ENCODE data around the gene ZFYVE28. TPM values are rescaled to one million over a fixed set of nuclear protein-coding genes. Genes with fewer than 3 reads are reported as not detected.
"Not testable (repeated sequence)": the region's sequence is repeated elsewhere in the genome, so short reads cannot be mapped to it uniquely, and the experiment has no call there.

The ZFYVE28 gene
- total RNA-seq, 2 experiments from 2014 or later: 14.8 to 17.2 TPM

GRCh38 chr4:2387218-2387617 is 31.2 kb downstream of the ZFYVE28 start:
- no peaks in the 10 kb centered on the region for H3K36me3 Mint-ChIP-seq (ENCODE audit: low read depth)
- ChIA-PET POLR2A (no interaction called here), CTCF (interaction anchor here (1.8 kb wide), 1 partner anchor 26 kb away, joined by 7 read pairs; no protein-coding TSS in a partner anchor)
- H3K9me3 Mint-ChIP-seq: no peaks in the 10 kb centered on the region
- no peak for DNase-seq
- no peak overlapping the region for H3K27ac Mint-ChIP-seq
- peaks cover 3% of the 10 kb centered on the region for H3K4me1 Mint-ChIP-seq
- H3K4me3 Mint-ChIP-seq: no peak overlapping the region
- peaks cover 4% of the 10 kb centered on the region for H3K27me3 Mint-ChIP-seq

GRCh38 chr4:2386717-2387116 is 31.7 kb downstream of the ZFYVE28 start:
- DNase-seq: no peak
- Mint-ChIP-seq H3K4me3 (no peak overlapping the region), H3K4me1 (peaks cover 2% of the 10 kb centered on the region), H3K9me3 (no peaks in the 10 kb centered on the region), H3K27ac (no peak overlapping the region), H3K36me3 (ENCODE audit: low read depth) (no peaks in the 10 kb centered on the region), H3K27me3 (peaks cover 3% of the 10 kb centered on the region)
- ChIA-PET POLR2A (no interaction called here), CTCF (no interaction called here)

GRCh38 chr4:2385516-2385915 is 32.9 kb downstream of the ZFYVE28 start:
- H3K36me3 Mint-ChIP-seq (ENCODE audit: low read depth): no peaks in the 10 kb centered on the region
- no peak overlapping the region for H3K4me3 Mint-ChIP-seq
- ChIA-PET POLR2A (no interaction called here), CTCF (interaction anchor here (0.6 kb wide), 1 partner anchor 1806 kb away, joined by 5 read pairs; no protein-coding TSS in a partner anchor)
- H3K4me1 Mint-ChIP-seq: no peaks in the 10 kb centered on the region
- H3K27ac Mint-ChIP-seq: no peak overlapping the region
- H3K27me3 Mint-ChIP-seq: no peaks in the 10 kb centered on the region
- no peak for DNase-seq
- H3K9me3 Mint-ChIP-seq: no peaks in the 10 kb centered on the region

- Mint-ChIP-seq H3K4me3 (no peak overlapping the region), H3K9me3 (no peaks in the 10 kb centered on the region), H3K36me3 (ENCODE audit: low read depth) (no peaks in the 10 kb centered on the region), H3K4me1 (no peaks in the 10 kb centered on the region), H3K27me3 (no peaks in the 10 kb centered on the region), H3K27ac (no peak overlapping the region)
- no peak for DNase-seq
- ChIA-PET POLR2A (no interaction called here), CTCF (no interaction called here)
Measured at GRCh38 chr4:2384245-2384644, 34.2 kb downstream of the ZFYVE28 start.

GRCh38 chr4:2383760-2384159 is 34.7 kb downstream of the ZFYVE28 start:
- no peak for DNase-seq
- POLR2A ChIA-PET: no interaction called here
- Mint-ChIP-seq H3K27me3 (no peaks in the 10 kb centered on the region), H3K36me3 (ENCODE audit: low read depth) (no peaks in the 10 kb centered on the region), H3K27ac (no peak overlapping the region), H3K9me3 (no peaks in the 10 kb centered on the region), H3K4me3 (no peak overlapping the region), H3K4me1 (no peaks in the 10 kb centered on the region)
- CTCF ChIA-PET: no interaction called here

GRCh38 chr4:2383220-2383631 is 35.2 kb downstream of the ZFYVE28 start:
- DNase-seq; CTCF ChIA-PET; H3K27me3 Mint-ChIP-seq; H3K36me3 Mint-ChIP-seq (ENCODE audit: low read depth); H3K4me3 Mint-ChIP-seq; H3K27ac Mint-ChIP-seq; H3K4me1 Mint-ChIP-seq; POLR2A ChIA-PET; H3K9me3 Mint-ChIP-seq: not testable (repeated sequence)

- H3K36me3 Mint-ChIP-seq (ENCODE audit: low read depth); CTCF ChIA-PET; H3K27me3 Mint-ChIP-seq; H3K27ac Mint-ChIP-seq; H3K4me1 Mint-ChIP-seq; H3K9me3 Mint-ChIP-seq; H3K4me3 Mint-ChIP-seq; DNase-seq; POLR2A ChIA-PET: not testable (repeated sequence)
Measured at GRCh38 chr4:2382769-2383202, 35.7 kb downstream of the ZFYVE28 start.

- POLR2A ChIA-PET; H3K27ac Mint-ChIP-seq; DNase-seq; H3K4me3 Mint-ChIP-seq; H3K27me3 Mint-ChIP-seq; H3K9me3 Mint-ChIP-seq; H3K4me1 Mint-ChIP-seq; H3K36me3 Mint-ChIP-seq (ENCODE audit: low read depth): not testable (repeated sequence)
- CTCF ChIA-PET: interaction anchor here (0.6 kb wide), 1 partner anchor 9 kb away, joined by 3 read pairs; no protein-coding TSS in a partner anchor
Measured at GRCh38 chr4:2380589-2380988, 37.9 kb downstream of the ZFYVE28 start.

GRCh38 chr4:2378898-2379297 is 39.5 kb downstream of the ZFYVE28 start:
- no peak overlapping the region for H3K27ac Mint-ChIP-seq
- no peak overlapping the region for H3K4me3 Mint-ChIP-seq

GRCh38 chr4:2378401-2378800 is 40.0 kb downstream of the ZFYVE28 start:
- H3K9me3 Mint-ChIP-seq: peaks cover 5% of the 10 kb centered on the region
- H3K27ac Mint-ChIP-seq: no peak overlapping the region
- no peaks in the 10 kb centered on the region for H3K27me3 Mint-ChIP-seq
- ChIA-PET CTCF (no interaction called here), POLR2A (no interaction called here)
- no peak overlapping the region for H3K4me3 Mint-ChIP-seq
- H3K4me1 Mint-ChIP-seq: no peaks in the 10 kb centered on the region
- DNase-seq: no peak
- H3K36me3 Mint-ChIP-seq (ENCODE audit: low read depth): no peaks in the 10 kb centered on the region

More at GRCh38 chr4:2378898-2379297, 39.5 kb downstream of the ZFYVE28 start:
- H3K4me1 Mint-ChIP-seq: no peaks in the 10 kb centered on the region
- DNase-seq: no peak
- no peaks in the 10 kb centered on the region for H3K27me3 Mint-ChIP-seq
- H3K36me3 Mint-ChIP-seq (ENCODE audit: low read depth): no peaks in the 10 kb centered on the region
- peaks cover 1% of the 10 kb centered on the region for H3K9me3 Mint-ChIP-seq
- ChIA-PET CTCF (no interaction called here), POLR2A (no interaction called here)

- ChIA-PET POLR2A (no interaction called here), CTCF (interaction anchor here (0.7 kb wide), 1 partner anchor 218 kb away, joined by 3 read pairs; no protein-coding TSS in a partner anchor)
- Mint-ChIP-seq H3K9me3 (peaks cover 5% of the 10 kb centered on the region), H3K4me1 (no peaks in the 10 kb centered on the region), H3K27ac (no peak overlapping the region), H3K36me3 (ENCODE audit: low read depth) (no peaks in the 10 kb centered on the region), H3K27me3 (no peaks in the 10 kb centered on the region), H3K4me3 (no peak overlapping the region)
- no peak for DNase-seq
Measured at GRCh38 chr4:2377241-2377640, 41.2 kb downstream of the ZFYVE28 start.

GRCh38 chr4:2375427-2375826 is 43.0 kb downstream of the ZFYVE28 start:
- Mint-ChIP-seq H3K4me3 (no peak overlapping the region), H3K9me3 (peaks cover 5% of the 10 kb centered on the region), H3K27me3 (no peaks in the 10 kb centered on the region), H3K4me1 (no peaks in the 10 kb centered on the region), H3K27ac (no peak overlapping the region), H3K36me3 (ENCODE audit: low read depth) (no peaks in the 10 kb centered on the region)
- DNase-seq: no peak
- ChIA-PET CTCF (no interaction called here), POLR2A (no interaction called here)

- Mint-ChIP-seq H3K4me3 (no peak overlapping the region), H3K27me3 (no peaks in the 10 kb centered on the region), H3K27ac (peak overlapping the region; percentile 60), H3K4me1 (no peaks in the 10 kb centered on the region), H3K36me3 (ENCODE audit: low read depth) (peaks cover 5% of the 10 kb centered on the region), H3K9me3 (peaks cover 13% of the 10 kb centered on the region)
- ChIA-PET CTCF (interaction anchor here (0.6 to 1.6 kb wide), 2 partner anchors 19 to 401 kb away, joined by 3 to 7 read pairs; no protein-coding TSS in a partner anchor), POLR2A (no interaction called here)
- no peak for DNase-seq
Measured at GRCh38 chr4:2373532-2373931, 44.9 kb downstream of the ZFYVE28 start.

GRCh38 chr4:2372488-2373030 is 45.9 kb downstream of the ZFYVE28 start:
- CTCF ChIA-PET: interaction anchor here (1.6 kb wide), 1 partner anchor 20 kb away, joined by 7 read pairs; no protein-coding TSS in a partner anchor
- H3K27me3 Mint-ChIP-seq: no peaks in the 10 kb centered on the region

More at GRCh38 chr4:2372488-2373030, 45.9 kb downstream of the ZFYVE28 start:
- no peak overlapping the region for H3K4me3 Mint-ChIP-seq
- peaks cover 13% of the 10 kb centered on the region for H3K9me3 Mint-ChIP-seq
- no peaks in the 10 kb centered on the region for H3K4me1 Mint-ChIP-seq
- H3K36me3 Mint-ChIP-seq (ENCODE audit: low read depth): peaks cover 5% of the 10 kb centered on the region
- no peak for DNase-seq
- POLR2A ChIA-PET: no interaction called here
- no peak overlapping the region for H3K27ac Mint-ChIP-seq

Data from activated CD4-positive, alpha-beta T cell treated with anti-CD3 and anti-CD28 coated beads, Interleukin-2, amount 10 ng/mL, durations not matched to agents 7 days and 5 days (primary cell).